ENCODE data around the gene STARD3. TPM values are rescaled to one million over a fixed set of nuclear protein-coding genes. Genes with fewer than 3 reads are reported as not detected.

Gene STARD3
- total RNA-seq, 1 donor from 2014 or later: 54.7 TPM

DNA sequence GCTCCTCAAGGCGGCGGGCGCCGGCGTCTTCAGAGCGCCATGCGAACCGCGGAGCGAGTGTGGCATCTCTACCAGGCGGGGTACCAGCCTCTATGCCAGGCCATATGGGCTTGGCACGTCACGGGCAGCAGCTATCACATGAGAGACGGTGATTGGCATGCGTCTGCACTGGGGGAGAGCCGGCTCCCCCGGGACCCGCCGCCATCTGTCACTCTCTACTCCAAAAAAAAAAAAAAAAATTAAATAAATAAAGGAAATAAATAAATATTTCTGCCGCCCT, 29.2 kb upstream of the STARD3 start, which contains the start of gene NEUROD2:
Gene NEUROD2, minus strand, starts transcription at position 70 of the 280 bp plus-strand sequence. CDS start 1,321 bp downstream, outside the sequence.
- Mint-ChIP-seq H3K36me3 (ENCODE audit: low read depth) (no peaks in the 10 kb centered on the region), H3K4me3 (no peak within 1 kb of the TSS), H3K9me3 (no peaks in the 10 kb centered on the region), H3K4me1 (ENCODE audit: low read depth) (peaks cover 8% of the 10 kb centered on the region), H3K27me3 (ENCODE audit: insufficient read depth) (peaks cover 59% of the 10 kb centered on the region), H3K27ac (no peak within 1 kb of the TSS)
- DNase-seq (ENCODE audit: low spot score): no peak
- intact Hi-C loops (cut with micrococcal nuclease): loop anchor here (2.0 kb wide), 1 partner anchor 13 kb away; no protein-coding TSS in a partner anchor

DNA sequence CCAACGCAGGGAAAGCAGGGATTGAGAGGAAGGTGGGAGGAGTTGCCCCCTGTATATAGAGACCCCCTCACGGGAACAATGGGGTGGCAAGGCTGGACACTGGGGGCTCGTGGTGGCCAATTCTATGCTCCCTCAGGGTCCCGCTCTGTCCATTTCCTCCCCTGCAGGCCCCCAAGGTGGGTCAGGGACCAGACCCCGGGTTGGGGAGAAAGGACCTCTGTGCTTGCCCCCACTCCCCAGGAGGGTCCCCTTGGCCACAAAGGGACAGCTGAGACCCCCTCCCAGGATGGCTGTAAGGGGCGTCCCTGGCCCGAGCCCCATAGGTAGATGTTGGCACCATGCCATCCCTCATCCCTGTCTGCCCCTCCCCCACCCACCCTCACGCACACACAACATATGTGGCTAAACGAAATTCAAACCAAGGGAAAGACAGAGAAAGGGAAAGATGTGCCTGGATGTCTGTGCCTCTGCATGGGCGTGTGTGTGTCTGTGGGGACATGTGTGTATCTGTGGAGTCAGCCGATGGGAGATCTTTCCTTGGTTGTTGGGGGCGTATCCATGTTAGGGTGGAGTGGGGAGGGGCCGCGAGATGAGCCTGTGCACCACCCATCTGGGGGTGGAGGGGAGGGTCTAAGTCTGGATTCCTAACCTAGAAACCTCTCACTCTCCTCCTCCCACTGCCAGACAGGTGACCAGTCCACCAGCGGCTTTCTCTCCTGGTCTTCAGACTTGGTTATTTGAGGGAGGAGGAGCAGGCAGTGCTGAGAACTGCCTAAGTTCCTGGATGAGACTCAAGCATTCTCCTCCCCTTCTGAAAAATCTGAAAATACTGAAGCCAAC, 28.6 kb upstream of the STARD3 start:
- Mint-ChIP-seq H3K4me1 (ENCODE audit: low read depth) (peaks cover 4% of the 10 kb centered on the region), H3K27ac (no peak overlapping the region), H3K27me3 (ENCODE audit: insufficient read depth) (peaks cover 59% of the 10 kb centered on the region), H3K9me3 (no peaks in the 10 kb centered on the region), H3K36me3 (ENCODE audit: low read depth) (no peaks in the 10 kb centered on the region), H3K4me3 (no peak overlapping the region)
- DNase-seq (ENCODE audit: low spot score): no peak
- intact Hi-C loops (cut with micrococcal nuclease): loop anchor here (2.0 kb wide), 1 partner anchor 14 kb away; no protein-coding TSS in a partner anchor

DNA sequence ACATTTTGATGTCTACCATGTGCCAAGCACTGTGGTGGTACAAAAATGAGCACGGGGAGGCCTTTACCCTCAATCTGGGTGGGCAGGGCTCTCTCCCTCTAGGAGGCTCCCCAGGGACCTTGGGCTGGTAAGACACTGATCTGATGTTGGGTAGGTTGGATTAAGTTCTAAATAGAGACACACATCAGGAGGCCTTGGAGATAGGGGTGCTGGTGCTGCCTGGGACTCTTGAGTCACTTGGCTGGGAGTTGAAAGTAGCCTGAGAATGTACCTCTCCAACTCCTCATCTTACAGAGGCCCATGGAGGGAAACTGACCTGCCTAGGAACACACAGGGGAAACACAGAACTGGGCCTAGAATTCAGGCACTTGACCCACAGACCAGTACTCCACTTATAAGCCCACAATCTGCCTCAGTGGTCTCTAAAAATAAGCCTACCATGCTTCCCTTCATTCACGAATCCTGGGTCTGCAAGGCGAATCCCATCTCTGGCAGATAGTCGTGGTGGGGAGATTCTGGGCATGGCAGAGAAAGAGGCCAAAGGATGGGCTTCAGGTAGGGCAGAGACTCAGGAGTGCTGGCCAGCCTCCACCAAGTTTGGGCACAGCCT, 27.4 kb upstream of the STARD3 start:
- H3K9me3 Mint-ChIP-seq: no peaks in the 10 kb centered on the region
- no peak overlapping the region for H3K27ac Mint-ChIP-seq
- no peaks in the 10 kb centered on the region for H3K36me3 Mint-ChIP-seq (ENCODE audit: low read depth)
- H3K4me3 Mint-ChIP-seq: no peak overlapping the region
- H3K4me1 Mint-ChIP-seq (ENCODE audit: low read depth): no peaks in the 10 kb centered on the region
- no peak for DNase-seq (ENCODE audit: low spot score)
- intact Hi-C loops (cut with micrococcal nuclease): loop anchor here (2.0 kb wide), 1 partner anchor 15 kb away; no protein-coding TSS in a partner anchor
- peaks cover 56% of the 10 kb centered on the region for H3K27me3 Mint-ChIP-seq (ENCODE audit: insufficient read depth)

DNA sequence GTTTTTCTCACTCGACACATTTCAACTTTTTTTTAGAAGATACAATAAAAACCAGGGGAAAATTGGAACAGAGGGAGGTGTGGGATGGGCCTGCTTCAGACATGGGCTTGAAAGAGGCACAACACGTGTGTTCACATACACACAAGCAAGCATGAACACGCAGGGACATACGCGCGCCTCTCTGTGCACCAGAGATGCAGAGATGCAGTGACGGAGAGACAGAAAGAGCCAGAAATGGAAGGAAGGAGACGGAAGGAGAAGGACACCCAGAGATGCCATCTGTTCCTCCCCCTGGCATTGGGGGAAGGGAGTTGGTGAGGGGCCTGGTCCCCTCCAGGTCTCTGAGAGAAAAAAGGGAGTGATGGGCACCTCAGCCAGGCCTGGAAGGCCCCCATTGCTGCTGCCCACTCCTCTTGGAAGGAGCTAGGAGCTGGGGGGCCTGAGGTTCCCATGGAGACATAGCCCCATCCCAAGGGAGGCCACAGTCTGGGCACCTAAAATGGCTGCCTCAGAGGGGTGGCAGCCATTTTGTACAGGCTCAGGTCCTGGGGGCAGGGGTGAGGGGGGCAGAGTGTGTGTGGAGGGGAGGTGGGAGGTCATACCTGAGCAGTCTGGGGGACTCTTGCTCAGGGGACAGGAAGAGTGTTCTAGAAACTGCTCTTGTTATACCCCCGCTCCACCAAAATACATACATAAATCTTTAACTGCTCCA, 25.4 kb upstream of the STARD3 start:
- H3K4me3 Mint-ChIP-seq: no peak overlapping the region
- H3K36me3 Mint-ChIP-seq (ENCODE audit: low read depth): no peaks in the 10 kb centered on the region
- H3K4me1 Mint-ChIP-seq (ENCODE audit: low read depth): no peaks in the 10 kb centered on the region
- H3K9me3 Mint-ChIP-seq: no peaks in the 10 kb centered on the region
- DNase-seq (ENCODE audit: low spot score): no peak
- no peak overlapping the region for H3K27ac Mint-ChIP-seq
- peaks cover 64% of the 10 kb centered on the region for H3K27me3 Mint-ChIP-seq (ENCODE audit: insufficient read depth)
- intact Hi-C loops (cut with micrococcal nuclease): no loop called here

DNA sequence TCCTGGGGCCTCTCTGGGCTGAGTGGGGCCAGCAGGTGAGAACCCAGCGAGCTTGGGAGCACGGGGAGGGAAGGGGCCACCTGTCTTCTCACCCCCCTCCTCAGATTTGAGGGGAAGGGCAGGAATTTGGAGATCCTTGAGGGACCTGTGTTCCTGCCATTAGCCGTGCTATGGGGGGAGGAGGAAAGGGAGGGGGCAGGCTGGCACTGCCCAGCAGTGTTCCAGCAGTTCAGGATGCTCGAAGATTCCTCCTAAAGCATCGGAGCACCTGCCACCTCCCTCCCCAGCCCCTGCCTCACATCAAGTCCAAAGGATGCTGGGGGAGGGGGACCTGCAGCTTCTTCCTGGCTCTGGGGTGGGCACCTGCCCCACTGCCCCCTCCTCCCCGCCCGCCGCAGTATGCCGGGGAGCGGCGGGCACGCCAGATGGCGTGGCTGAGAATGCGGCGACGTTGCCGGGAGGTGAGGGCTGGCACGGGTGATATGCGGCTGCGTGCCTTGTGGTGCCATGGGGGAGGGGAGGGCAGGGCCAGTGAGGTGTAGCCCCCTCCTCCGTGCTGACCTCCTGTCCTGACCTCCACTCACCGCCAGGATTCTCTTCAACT, 24.6 kb upstream of the STARD3 start:
- no peaks in the 10 kb centered on the region for H3K4me1 Mint-ChIP-seq (ENCODE audit: low read depth)
- no peak for DNase-seq (ENCODE audit: low spot score)
- no peaks in the 10 kb centered on the region for H3K36me3 Mint-ChIP-seq (ENCODE audit: low read depth)
- intact Hi-C loops (cut with micrococcal nuclease): no loop called here
- no peak overlapping the region for H3K4me3 Mint-ChIP-seq
- H3K27ac Mint-ChIP-seq: no peak overlapping the region
- peaks cover 65% of the 10 kb centered on the region for H3K27me3 Mint-ChIP-seq (ENCODE audit: insufficient read depth)
- no peaks in the 10 kb centered on the region for H3K9me3 Mint-ChIP-seq

DNA sequence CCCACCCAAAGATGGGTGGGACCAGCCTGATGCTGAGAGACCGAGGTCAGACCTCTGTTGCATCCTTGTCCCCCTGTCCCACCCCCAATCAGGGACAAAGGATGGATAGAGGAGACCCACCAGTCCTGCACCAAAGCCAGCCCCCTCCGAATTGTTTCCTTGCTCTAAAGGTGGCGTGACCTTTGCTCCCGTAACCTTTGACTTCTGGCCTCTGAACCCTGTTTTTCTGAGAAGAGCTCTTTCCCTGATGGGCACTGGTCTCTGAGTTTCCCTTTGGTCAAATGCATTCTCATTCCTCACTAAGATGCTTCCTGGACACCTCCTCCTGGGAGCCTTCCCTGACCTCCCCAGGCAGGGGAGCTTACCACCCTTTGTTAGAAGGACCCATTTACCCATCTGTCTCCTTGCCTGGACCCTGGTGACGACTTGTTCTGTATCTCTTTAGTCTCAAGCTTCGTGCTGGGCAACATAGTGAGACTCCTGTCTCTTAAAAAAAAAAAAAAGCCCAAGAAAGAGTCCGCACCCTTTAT, 23.9 kb upstream of the STARD3 start:
- intact Hi-C loops (cut with micrococcal nuclease): no loop called here
- Mint-ChIP-seq H3K4me3 (no peak overlapping the region), H3K4me1 (ENCODE audit: low read depth) (no peaks in the 10 kb centered on the region), H3K27me3 (ENCODE audit: insufficient read depth) (peaks cover 63% of the 10 kb centered on the region), H3K36me3 (ENCODE audit: low read depth) (no peaks in the 10 kb centered on the region), H3K9me3 (no peaks in the 10 kb centered on the region), H3K27ac (no peak overlapping the region)
- no peak for DNase-seq (ENCODE audit: low spot score)

DNA sequence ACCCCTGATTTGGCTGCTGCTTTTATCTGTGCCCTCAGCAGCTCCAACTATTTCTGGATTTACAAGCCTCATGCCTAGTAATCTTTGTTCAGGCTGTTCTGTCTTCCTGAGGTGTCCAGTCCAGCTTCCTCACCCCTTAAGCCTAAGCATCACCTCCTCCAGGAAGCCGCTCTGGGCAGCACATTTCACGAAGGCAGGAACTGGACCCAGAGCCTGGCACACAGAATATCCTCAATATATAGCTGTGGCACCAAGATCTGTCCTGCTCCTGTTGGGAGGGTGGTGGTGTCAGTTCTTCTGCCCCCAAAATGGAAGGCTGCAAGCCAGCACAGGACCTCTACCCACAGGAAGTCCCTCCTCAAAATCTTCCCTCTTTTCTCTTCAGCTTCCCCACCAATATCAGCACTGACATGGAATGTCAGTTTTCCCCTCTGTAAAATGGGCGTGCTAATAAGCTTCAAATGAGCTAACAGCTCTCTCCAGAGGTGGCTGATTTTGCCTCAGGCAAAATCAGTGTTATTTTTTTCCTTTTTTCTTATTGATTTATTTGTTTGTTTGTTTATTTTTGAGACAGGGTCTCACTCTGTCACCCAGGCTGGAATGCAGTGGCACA, 22.3 kb upstream of the STARD3 start:
- H3K36me3 Mint-ChIP-seq (ENCODE audit: low read depth): no peaks in the 10 kb centered on the region
- H3K9me3 Mint-ChIP-seq: no peaks in the 10 kb centered on the region
- H3K4me1 Mint-ChIP-seq (ENCODE audit: low read depth): no peaks in the 10 kb centered on the region
- H3K4me3 Mint-ChIP-seq: no peak overlapping the region
- H3K27ac Mint-ChIP-seq: no peak overlapping the region
- H3K27me3 Mint-ChIP-seq (ENCODE audit: insufficient read depth): peaks cover 66% of the 10 kb centered on the region
- intact Hi-C loops (cut with micrococcal nuclease): no loop called here
- no peak for DNase-seq (ENCODE audit: low spot score)

DNA sequence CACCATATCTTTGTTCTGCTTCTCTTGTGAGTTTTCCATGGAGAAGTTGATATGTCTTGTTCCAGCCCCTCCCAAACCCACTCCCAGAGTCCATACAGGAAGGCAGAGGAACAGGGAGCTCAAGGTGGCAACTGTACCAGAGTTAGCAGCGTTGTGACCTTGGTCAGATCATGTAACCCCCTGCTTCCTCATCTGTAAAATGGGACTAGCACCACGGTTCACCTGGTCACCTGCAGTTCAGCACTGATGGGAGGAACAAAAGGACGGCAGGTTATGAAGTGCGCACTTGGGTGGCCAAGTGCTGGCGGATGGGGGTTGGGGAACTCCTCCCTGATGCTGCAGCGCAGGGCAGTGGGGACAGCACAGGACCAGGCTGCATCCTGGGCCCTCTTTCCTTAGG, 21.5 kb upstream of the STARD3 start:
- H3K4me1 Mint-ChIP-seq (ENCODE audit: low read depth): no peaks in the 10 kb centered on the region
- H3K9me3 Mint-ChIP-seq: no peaks in the 10 kb centered on the region
- H3K27me3 Mint-ChIP-seq (ENCODE audit: insufficient read depth): peaks cover 67% of the 10 kb centered on the region
- H3K27ac Mint-ChIP-seq: no peak overlapping the region
- H3K36me3 Mint-ChIP-seq (ENCODE audit: low read depth): no peaks in the 10 kb centered on the region
- DNase-seq (ENCODE audit: low spot score): no peak
- intact Hi-C loops (cut with micrococcal nuclease): no loop called here
- no peak overlapping the region for H3K4me3 Mint-ChIP-seq

DNA sequence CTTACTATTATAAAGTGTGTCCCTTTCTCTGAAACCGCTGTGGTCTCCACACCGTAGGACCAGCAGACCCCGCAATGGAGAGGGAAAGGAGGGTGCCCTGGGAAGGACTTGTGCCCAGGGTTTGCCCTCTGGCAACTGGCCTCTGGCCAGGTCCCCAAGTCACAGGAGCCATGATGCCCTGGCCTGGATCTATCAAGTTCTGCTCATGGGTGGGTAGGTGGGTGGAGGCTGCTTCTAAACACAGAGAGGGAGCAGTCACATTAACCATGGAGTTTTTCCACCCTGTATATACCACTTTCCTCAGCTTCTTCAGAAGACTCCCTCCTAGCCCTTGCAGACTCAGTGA, 19.9 kb upstream of the STARD3 start:
- Mint-ChIP-seq H3K27me3 (ENCODE audit: insufficient read depth) (peaks cover 69% of the 10 kb centered on the region), H3K36me3 (ENCODE audit: low read depth) (no peaks in the 10 kb centered on the region), H3K4me3 (peak overlapping the region; percentile 53), H3K27ac (no peak overlapping the region), H3K9me3 (no peaks in the 10 kb centered on the region), H3K4me1 (ENCODE audit: low read depth) (peaks cover 4% of the 10 kb centered on the region)
- no peak for DNase-seq (ENCODE audit: low spot score)
- intact Hi-C loops (cut with micrococcal nuclease): no loop called here

DNA sequence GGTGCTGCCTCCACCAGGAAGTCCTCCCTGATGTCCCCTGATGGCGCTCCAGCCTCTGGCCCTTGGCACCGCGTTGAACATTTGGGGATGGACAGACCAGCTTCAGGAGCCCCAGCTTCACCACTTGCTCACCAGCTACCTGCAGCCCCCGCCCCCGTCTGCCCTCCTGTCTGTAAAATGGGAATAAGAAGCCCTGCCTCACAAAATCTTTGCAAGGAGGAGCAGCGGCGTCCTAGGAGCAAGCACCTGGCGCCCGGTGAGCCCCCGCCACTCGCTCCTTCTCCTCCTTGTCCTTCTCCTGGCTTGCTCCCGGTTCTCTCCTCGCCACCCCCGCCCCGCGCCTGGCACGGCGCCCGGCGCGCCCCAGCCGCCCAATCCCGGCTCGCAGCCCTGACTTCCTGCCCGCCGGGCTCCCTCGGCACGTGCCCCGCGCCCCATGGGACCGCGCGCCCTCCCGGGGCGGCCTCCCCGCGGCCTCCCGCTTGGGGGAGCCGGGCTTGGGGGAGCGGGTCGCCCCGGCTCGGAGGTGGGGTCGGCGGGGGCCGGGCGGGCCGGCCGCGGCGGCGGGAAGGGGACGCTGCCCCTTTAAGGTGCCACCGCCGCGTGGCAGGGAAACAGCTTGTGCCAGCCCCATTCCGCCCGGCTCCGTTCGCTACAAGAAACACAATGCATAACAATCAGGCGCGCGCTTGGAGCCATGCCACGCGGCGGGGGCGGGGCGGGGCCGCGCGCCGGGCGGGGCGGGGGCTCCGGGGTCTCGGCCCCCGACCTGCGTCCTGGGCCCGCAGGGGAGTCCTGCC, 19.3 kb upstream of the STARD3 start:
- H3K27me3 Mint-ChIP-seq (ENCODE audit: insufficient read depth): peaks cover 70% of the 10 kb centered on the region
- no peak for DNase-seq (ENCODE audit: low spot score)
- H3K4me3 Mint-ChIP-seq: peak overlapping the region; percentile 72
- H3K9me3 Mint-ChIP-seq: no peaks in the 10 kb centered on the region
- H3K36me3 Mint-ChIP-seq (ENCODE audit: low read depth): no peaks in the 10 kb centered on the region
- intact Hi-C loops (cut with micrococcal nuclease): loop anchor here (1.0 kb wide), 1 partner anchor 363 kb away; the partner anchor contains the start of gene PSMD3
- peaks cover 10% of the 10 kb centered on the region for H3K4me1 Mint-ChIP-seq (ENCODE audit: low read depth)
- H3K27ac Mint-ChIP-seq: no peak overlapping the region

DNA sequence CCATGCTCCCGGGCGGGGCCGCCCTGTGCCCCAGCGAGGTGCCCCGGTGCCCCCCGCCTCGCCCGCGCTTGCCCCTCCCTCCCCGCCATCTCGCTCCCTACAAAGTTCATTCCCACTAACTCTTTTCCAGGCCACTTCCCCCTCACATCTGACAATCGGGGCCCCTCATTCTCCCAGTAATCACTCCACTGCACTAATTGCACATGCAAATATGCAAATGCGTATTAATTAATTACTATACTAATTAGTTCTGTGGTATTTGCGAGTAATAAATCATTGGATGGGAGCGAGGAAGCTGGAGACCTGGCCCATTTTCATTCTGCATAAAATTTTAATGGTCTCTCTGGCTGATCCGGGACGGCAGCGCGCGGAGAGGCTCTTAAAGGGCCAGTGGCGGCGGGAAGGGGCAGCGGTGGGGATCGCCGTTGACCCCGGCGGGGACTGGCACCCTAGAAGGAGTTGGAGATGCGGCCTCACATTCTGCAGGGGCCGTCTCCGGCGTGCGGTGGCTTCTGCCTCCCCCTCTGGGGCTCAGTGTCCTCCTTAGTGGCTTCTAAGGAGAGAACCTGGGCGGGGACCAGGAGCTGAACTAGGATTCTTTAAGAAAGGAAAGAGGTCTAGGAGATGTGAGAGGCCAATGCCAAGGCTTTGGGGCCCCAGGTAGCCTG, 18.6 kb upstream of the STARD3 start:
- intact Hi-C loops (cut with micrococcal nuclease): loop anchor here (1.0 kb wide), 1 partner anchor 362 kb away; the partner anchor contains the start of gene PSMD3
- Mint-ChIP-seq H3K27ac (no peak overlapping the region), H3K9me3 (no peaks in the 10 kb centered on the region), H3K36me3 (ENCODE audit: low read depth) (no peaks in the 10 kb centered on the region), H3K27me3 (ENCODE audit: insufficient read depth) (peaks cover 65% of the 10 kb centered on the region), H3K4me1 (ENCODE audit: low read depth) (peaks cover 16% of the 10 kb centered on the region), H3K4me3 (peak overlapping the region; percentile 72)
- no peak for DNase-seq (ENCODE audit: low spot score)

Measured in activated T-helper 1 cell treated with anti-CD3 and anti-CD28 coated beads, Interleukin-12 subunit alpha, Interleukin-12 subunit beta, Interleukin-2, Interleukin-4 antibody, amounts not matched to agents 30 ng/mL and 10 ng/mL and 1 ng/mL, durations not matched to agents 14 hours and 24 hours and 36 hours (primary cell).